ENCODE results near the gene TLE4.

TLE4 gene

GRCh38 chr9:79686381-79687130 is 114.8 kb downstream of the TLE4 start:
- TF ChIP-seq CTCF (IDR thresholded peaks at IDR 0.05; ENCODE audit: low read depth, low read length), result peak; percentile 26
- no peak overlapping the region for H3K4me3 ChIP-seq (ENCODE audit: low read depth, low read length)
- in situ Hi-C loops (cut with HindIII; ENCODE audit: low sequenced_read_pairs), result no loop called here
- peak; percentile 96 for DNase-seq (ENCODE audit: low read depth, low spot score)

- no peak for TF ChIP-seq CTCF (IDR thresholded peaks at IDR 0.05; ENCODE audit: low read depth, low read length)
- DNase-seq (ENCODE audit: low read depth, low spot score), result peak; percentile 42
- in situ Hi-C loops (cut with HindIII; ENCODE audit: low sequenced_read_pairs), result no loop called here
- no peak overlapping the region for H3K4me3 ChIP-seq (ENCODE audit: low read depth, low read length)
Measured at GRCh38 chr9:79687131-79687447, 115.3 kb downstream of the TLE4 start.

GRCh38 chr9:79688363-79688762 is 116.6 kb downstream of the TLE4 start:
- no peak for DNase-seq (ENCODE audit: low read depth, low spot score)
- in situ Hi-C loops (cut with HindIII; ENCODE audit: low sequenced_read_pairs), result no loop called here
- no peak overlapping the region for H3K4me3 ChIP-seq (ENCODE audit: low read depth, low read length)
- no peak for TF ChIP-seq CTCF (IDR thresholded peaks at IDR 0.05; ENCODE audit: low read depth, low read length)

- DNase-seq (ENCODE audit: low read depth, low spot score), result no peak
- in situ Hi-C loops (cut with HindIII; ENCODE audit: low sequenced_read_pairs), result no loop called here
- no peak for TF ChIP-seq CTCF (IDR thresholded peaks at IDR 0.05; ENCODE audit: low read depth, low read length)
- H3K4me3 ChIP-seq (ENCODE audit: low read depth, low read length), result no peak overlapping the region
Measured at GRCh38 chr9:79689576-79689975, 117.8 kb downstream of the TLE4 start.

GRCh38 chr9:79691496-79691895 is 119.7 kb downstream of the TLE4 start:
- in situ Hi-C loops (cut with HindIII; ENCODE audit: low sequenced_read_pairs), result no loop called here
- no peak for DNase-seq (ENCODE audit: low read depth, low spot score)
- TF ChIP-seq CTCF (IDR thresholded peaks at IDR 0.05; ENCODE audit: low read depth, low read length), result no peak
- H3K4me3 ChIP-seq (ENCODE audit: low read depth, low read length), result no peak overlapping the region

- no peak for TF ChIP-seq CTCF (IDR thresholded peaks at IDR 0.05; ENCODE audit: low read depth, low read length)
- peak; percentile 42 for DNase-seq (ENCODE audit: low read depth, low spot score)
- H3K4me3 ChIP-seq (ENCODE audit: low read depth, low read length), result no peak overlapping the region
- in situ Hi-C loops (cut with HindIII; ENCODE audit: low sequenced_read_pairs), result no loop called here
Measured at GRCh38 chr9:79692857-79693571, 121.2 kb downstream of the TLE4 start.
